ENCODE data around the gene FOXN3.

DNA sequence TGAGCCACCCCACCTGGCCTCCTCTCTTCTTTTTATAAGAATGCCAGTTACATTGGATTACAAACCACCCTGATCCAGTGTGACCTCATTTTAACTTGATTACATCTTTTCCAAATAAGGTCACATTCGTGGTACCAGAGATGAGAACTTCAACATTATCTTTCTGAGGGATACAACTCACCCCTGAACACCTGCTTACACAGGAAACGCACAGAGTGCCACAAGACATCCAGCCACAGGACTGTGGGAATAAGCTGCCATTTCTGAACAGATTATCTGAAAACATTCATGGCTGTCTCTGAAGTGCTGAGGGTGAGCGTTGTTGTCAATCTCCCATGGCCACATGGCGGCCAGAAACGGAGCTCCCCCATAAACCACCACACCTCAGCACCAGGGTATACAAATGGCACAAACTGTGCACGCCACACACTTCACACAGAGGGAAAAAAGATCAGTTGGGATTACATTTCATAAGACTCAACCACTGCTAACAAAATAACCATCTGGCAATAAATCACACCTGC, 23.7 kb downstream of the FOXN3 start:
- TF ChIP-seq, protein P1, sequence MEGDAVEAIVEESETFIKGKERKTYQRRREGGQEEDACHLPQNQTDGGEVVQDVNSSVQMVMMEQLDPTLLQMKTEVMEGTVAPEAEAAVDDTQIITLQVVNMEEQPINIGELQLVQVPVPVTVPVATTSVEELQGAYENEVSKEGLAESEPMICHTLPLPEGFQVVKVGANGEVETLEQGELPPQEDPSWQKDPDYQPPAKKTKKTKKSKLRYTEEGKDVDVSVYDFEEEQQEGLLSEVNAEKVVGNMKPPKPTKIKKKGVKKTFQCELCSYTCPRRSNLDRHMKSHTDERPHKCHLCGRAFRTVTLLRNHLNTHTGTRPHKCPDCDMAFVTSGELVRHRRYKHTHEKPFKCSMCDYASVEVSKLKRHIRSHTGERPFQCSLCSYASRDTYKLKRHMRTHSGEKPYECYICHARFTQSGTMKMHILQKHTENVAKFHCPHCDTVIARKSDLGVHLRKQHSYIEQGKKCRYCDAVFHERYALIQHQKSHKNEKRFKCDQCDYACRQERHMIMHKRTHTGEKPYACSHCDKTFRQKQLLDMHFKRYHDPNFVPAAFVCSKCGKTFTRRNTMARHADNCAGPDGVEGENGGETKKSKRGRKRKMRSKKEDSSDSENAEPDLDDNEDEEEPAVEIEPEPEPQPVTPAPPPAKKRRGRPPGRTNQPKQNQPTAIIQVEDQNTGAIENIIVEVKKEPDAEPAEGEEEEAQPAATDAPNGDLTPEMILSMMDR (IDR thresholded peaks at IDR 0.05 in 2 of 3, conservative IDR thresholded peaks at IDR 0.05 in 1 of 3; ENCODE audit: control insufficient read depth in 2 of 3, extremely low read depth in 1 of 3, insufficient read depth in 1 of 3, low read depth in 3 of 3, low read length in 3 of 3) = no peak
- no peak for TF ChIP-seq POLR2A (IDR thresholded peaks at IDR 0.05; ENCODE audit: low read depth, low read length)
- TF ChIP-seq BACH1 (IDR thresholded peaks at IDR 0.05; ENCODE audit: borderline replicate concordance) = no peak
- TF ChIP-seq POLR2AphosphoS5 (IDR thresholded peaks at IDR 0.05; ENCODE audit: low read length) = no peak
